ENCODE data around the gene STK39. TPM values are rescaled to one million over a fixed set of nuclear protein-coding genes. Genes with fewer than 3 reads are reported as not detected.

Gene STK39
- polyA plus RNA-seq, 3 donors from 2014 or later = 5.8 to 11.5 (median 9.3) TPM

DNA sequence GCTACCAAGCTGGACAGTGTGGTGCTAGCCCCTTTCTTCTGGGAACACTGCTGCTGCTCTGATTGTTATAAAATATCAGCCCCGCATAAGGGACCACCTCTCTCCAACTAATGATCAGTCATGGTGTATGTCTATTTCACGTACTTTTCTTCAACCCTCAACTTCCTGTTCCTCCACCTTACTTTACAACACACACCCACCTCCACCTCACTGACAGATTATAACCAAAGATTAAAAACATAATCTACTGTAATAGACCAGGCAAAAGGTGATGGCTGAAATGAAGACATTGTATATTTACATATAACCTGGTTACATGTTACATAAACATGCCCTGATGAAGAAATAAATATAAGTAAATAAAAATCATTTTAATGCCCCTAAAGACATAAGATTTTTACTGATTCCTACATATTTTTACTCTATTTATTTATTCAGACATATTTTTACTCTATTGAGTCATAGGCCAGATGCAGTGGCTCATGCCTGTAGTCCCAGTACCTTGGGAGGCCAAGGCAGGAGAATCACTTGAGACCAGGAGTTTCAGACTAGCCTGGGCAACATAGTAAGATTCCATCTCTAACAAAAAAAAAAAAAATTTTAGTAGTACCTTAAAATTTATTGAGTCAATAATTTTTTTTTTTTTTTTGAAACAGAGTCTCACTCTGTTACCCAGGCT is 12.8 kb downstream of the STK39 start:
- Mint-ChIP-seq H3K36me3 (peaks cover 3 to 16% (median 9%) of the 10 kb centered on the region in 3 donors), H3K4me3 (peak overlapping the region; percentile 10 to 59 (median 37)), H3K4me1 (peaks cover 59 to 67% of the 10 kb centered on the region in 2 donors), H3K27me3 (ENCODE audit: low read depth in 3 of 3) (no peaks in the 10 kb centered on the region), H3K9me3 (no peaks in the 10 kb centered on the region), H3K27ac (peak overlapping the region in 5 of 6 donors; percentile 15 to 86 (median 30))
- DNase-seq = no peak

DNA sequence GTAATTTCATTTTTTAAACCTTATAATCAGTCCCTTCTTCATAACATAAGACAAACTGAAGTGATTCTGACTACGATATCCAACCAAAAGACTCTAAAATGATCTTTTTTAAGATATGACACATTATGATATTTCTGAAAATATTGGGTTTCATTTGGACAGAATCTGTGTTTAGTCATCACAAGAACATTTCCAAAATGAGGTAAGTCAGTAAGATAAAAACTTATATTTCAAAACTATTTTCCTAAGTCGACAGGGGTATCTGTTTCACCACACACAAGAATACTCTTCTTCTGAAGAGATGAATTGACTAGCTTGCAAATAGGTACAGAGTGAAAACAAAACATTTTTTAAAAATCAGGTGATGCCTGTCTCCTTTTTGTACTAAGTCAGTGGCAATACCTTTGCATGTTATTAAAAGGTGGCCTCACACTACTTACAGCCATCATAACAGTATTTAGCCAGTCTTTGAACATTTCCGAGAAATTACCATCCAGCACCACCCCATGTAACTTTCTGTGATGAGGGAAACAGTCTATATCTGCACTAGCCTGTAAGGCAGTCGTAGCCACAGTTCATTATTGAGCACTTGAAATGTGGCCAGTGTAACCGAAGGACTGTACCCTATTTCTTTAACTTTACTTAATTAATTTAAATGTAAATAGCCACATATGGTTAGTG is 13.5 kb downstream of the STK39 start:
- DNase-seq = no peak
- Mint-ChIP-seq H3K27me3 (ENCODE audit: low read depth in 3 of 3) (no peaks in the 10 kb centered on the region), H3K27ac (peak overlapping the region in 4 of 6 donors; percentile 3 to 29 (median 20)), H3K4me1 (peaks cover 65 to 70% of the 10 kb centered on the region in 2 donors), H3K36me3 (peaks cover 3 to 16% (median 9%) of the 10 kb centered on the region in 3 donors), H3K9me3 (no peaks in the 10 kb centered on the region), H3K4me3 (peak overlapping the region in 1 of 5 donors; percentile 21)

DNA sequence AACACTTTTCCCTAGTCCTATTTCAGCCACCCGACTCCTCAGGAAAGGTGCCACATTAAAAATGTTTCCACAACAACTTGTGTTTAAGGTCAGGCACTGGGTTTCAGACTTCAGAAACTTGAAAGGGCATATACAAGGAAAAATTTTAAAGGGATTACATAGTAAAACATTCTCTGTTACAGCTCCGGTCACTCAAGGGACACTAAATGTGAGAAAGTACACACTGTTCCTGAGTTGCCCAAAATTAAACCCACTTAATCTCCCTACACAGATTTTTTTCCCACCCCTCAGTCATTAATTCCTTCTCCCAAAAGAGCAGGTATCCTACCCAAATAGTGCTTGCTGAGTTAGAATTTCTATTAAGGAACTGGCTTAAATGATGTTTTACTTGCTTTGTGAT is 14.2 kb downstream of the STK39 start:
- Mint-ChIP-seq H3K9me3 (no peaks in the 10 kb centered on the region), H3K36me3 (peaks cover 3 to 16% (median 9%) of the 10 kb centered on the region in 3 donors), H3K4me1 (peaks cover 65 to 67% of the 10 kb centered on the region in 2 donors), H3K4me3 (peak overlapping the region in 1 of 5 donors; percentile 0), H3K27me3 (ENCODE audit: low read depth in 3 of 3) (no peaks in the 10 kb centered on the region), H3K27ac (peak overlapping the region in 4 of 6 donors; percentile 29 to 57 (median 43))
- no peak for DNase-seq

DNA sequence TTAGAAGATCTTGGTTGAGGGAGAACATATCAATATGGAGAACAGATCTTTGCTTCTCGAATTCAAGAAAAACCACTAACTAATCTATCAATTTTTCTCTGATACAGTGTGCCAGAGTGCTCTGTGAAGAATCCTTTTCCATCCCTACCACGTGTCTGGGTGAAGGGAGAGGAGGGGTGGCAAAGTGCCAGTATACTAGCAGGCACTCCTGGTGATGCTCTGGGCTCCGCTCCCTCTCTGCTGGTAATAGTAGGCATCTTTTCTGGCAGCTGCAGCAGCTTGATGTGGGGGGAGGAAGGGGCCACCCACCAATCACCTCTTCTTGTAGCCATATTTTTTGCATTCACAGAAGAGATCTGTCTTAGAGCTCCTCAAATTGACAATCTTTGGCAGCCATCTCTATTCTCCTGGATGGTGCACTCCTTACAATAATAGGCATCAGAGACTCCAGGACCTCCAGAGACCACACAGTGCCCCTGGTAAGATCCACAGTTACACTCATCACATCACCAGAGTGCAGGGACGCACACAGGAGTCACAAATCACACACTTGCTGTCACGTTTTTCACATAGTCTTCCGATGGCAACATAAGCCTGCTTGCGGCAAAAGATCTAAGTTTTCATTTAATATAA is 15.7 kb downstream of the STK39 start:
- Mint-ChIP-seq H3K36me3 (peaks cover 0 to 13% (median 3%) of the 10 kb centered on the region in 3 donors), H3K27ac (peak overlapping the region in 5 of 6 donors; percentile 6 to 81 (median 39)), H3K4me3 (peak overlapping the region in 1 of 5 donors; percentile 26), H3K27me3 (ENCODE audit: low read depth in 3 of 3) (no peaks in the 10 kb centered on the region), H3K9me3 (no peaks in the 10 kb centered on the region), H3K4me1 (peaks cover 58 to 79% of the 10 kb centered on the region in 2 donors)
- no peak for DNase-seq

DNA sequence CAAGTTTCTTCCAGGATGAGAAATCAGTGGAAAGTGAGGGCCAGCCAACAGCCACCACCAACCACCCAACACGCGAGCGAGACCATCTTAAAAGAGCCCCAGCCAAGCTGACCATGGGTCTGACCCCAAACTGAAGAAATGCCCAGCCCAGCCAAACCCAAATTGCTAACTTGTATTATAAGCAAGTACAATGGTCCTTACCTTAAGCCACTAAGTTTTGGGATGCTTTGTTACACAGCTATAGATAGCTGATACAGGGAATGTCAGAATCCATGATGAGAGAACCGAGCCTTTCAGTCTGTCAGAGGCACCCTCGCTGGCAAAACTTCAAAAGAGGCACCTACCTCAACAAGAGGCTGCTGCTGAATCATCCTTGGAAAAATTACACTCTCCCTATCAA is 17.0 kb downstream of the STK39 start:
- peaks cover 66 to 92% of the 10 kb centered on the region in 2 donors for H3K4me1 Mint-ChIP-seq
- H3K27me3 Mint-ChIP-seq (ENCODE audit: low read depth in 3 of 3) = no peaks in the 10 kb centered on the region
- H3K4me3 Mint-ChIP-seq = no peak overlapping the region
- H3K36me3 Mint-ChIP-seq = peaks cover 0 to 13% (median 3%) of the 10 kb centered on the region in 3 donors
- H3K27ac Mint-ChIP-seq = peak overlapping the region in 5 of 6 donors; percentile 14 to 74 (median 55)
- H3K9me3 Mint-ChIP-seq = no peaks in the 10 kb centered on the region
- no peak for DNase-seq

GRCh38 chr2:168224346-168224745 is 23.0 kb downstream of the STK39 start:
- H3K27me3 Mint-ChIP-seq (ENCODE audit: low read depth in 3 of 3) = no peaks in the 10 kb centered on the region
- no peaks in the 10 kb centered on the region for H3K36me3 Mint-ChIP-seq
- H3K4me3 Mint-ChIP-seq = no peak overlapping the region
- H3K27ac Mint-ChIP-seq = peak overlapping the region in 3 of 6 donors; percentile 25 to 68 (median 62)
- H3K4me1 Mint-ChIP-seq = peaks cover 58 to 87% of the 10 kb centered on the region in 2 donors
- H3K9me3 Mint-ChIP-seq = no peaks in the 10 kb centered on the region
- no peak for DNase-seq

DNA sequence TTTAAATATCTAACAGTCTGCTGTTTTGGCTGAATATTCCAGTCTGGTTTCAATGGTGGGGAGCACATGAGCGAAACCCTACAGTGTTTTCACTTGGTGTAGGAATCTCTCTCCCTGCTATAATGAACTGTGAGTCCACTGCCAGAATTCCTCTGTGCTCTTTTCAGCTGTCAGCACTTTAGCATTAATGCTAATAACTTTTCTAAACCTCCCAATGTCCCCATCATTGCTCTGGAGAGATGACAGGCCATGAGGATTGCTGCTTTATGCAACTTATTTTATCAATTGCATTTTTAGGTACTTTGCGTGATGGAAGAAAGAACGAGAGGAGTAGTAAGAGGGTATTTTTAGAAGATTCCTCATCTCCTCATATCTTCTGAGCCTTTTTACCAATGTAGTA is 25.3 kb downstream of the STK39 start:
- Mint-ChIP-seq H3K4me3 (no peak overlapping the region), H3K36me3 (no peaks in the 10 kb centered on the region), H3K27me3 (ENCODE audit: low read depth in 3 of 3) (no peaks in the 10 kb centered on the region), H3K27ac (peak overlapping the region in 1 of 6 donors; percentile 55), H3K4me1 (peaks cover 74 to 95% of the 10 kb centered on the region in 2 donors), H3K9me3 (no peaks in the 10 kb centered on the region)
- DNase-seq = no peak

DNA sequence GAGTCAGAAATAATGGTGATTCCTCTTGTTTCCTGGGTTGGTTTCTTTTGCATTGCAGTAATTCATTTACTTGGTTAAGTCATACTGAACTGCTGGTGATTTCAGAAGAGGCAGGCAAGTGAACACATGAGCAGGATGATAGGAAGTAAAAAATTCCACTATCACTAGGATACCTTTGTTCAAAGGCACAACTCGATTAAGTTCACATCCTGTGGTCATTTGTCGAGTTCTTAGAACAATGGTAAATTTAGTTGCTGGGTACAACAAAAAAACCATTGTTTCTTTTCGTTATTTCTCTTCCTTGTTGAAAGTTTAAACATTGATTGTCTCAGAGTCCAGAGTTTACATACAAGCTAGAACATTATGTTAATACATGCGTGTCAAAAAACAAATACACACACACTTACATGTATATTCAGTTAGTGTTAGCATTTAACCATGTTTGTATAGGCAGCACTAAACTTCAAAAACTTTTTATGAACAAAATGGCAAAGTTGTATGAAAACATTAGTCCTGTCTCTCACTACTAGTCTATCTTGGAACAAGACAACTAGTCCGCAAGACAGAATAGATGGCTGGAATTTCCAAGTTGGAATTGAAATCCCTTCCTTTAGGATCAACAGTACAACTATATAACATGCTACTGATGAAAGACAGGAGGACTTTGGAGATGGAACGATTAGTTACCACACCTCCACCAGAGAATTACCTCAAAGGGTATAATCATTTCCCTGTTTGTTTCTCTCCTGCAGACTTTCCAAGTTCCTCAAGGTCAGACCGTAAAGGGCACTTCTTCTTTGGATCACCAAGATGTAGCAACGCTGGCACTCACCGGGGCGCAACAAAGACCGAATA is 26.2 kb downstream of the STK39 start:
- H3K4me1 Mint-ChIP-seq = peaks cover 74 to 88% of the 10 kb centered on the region in 2 donors
- H3K27ac Mint-ChIP-seq = peak overlapping the region; percentile 30 to 79 (median 56)
- H3K36me3 Mint-ChIP-seq = no peaks in the 10 kb centered on the region
- H3K9me3 Mint-ChIP-seq = no peaks in the 10 kb centered on the region
- DNase-seq = no peak
- H3K27me3 Mint-ChIP-seq (ENCODE audit: low read depth in 3 of 3) = no peaks in the 10 kb centered on the region
- peak overlapping the region in 1 of 5 donors; percentile 7 for H3K4me3 Mint-ChIP-seq

DNA sequence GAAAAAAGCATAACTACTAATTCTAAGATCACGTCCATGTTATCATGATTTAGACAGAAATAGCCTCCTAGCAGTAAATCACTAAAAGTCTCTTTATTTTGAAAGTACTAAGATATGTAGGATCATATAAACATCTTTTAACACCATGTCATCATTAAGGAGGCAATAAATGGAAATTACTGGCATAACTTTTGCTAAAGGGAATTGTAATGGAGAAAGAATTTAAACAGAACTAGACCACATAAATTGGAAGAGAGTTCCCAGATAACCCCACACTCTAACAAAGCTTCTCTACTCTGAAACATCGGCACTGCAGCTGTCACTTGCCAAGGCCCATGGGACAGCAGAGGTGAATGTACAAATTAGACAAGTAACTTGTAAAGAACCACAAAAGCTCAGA is 29.5 kb downstream of the STK39 start:
- H3K27ac Mint-ChIP-seq = peak overlapping the region in 1 of 6 donors; percentile 60
- no peak for DNase-seq
- H3K36me3 Mint-ChIP-seq = no peaks in the 10 kb centered on the region
- peaks cover 0 to 1% (median under 1%) of the 10 kb centered on the region in 3 donors for H3K27me3 Mint-ChIP-seq (ENCODE audit: low read depth in 3 of 3)
- no peak overlapping the region for H3K4me3 Mint-ChIP-seq
- H3K9me3 Mint-ChIP-seq = no peaks in the 10 kb centered on the region
- peaks cover 75 to 88% of the 10 kb centered on the region in 2 donors for H3K4me1 Mint-ChIP-seq

GRCh38 chr2:168216351-168217005 is 30.9 kb downstream of the STK39 start:
- Mint-ChIP-seq H3K9me3 (no peaks in the 10 kb centered on the region), H3K36me3 (no peaks in the 10 kb centered on the region), H3K4me1 (peaks cover 79 to 88% of the 10 kb centered on the region in 2 donors), H3K27ac (no peak overlapping the region), H3K4me3 (no peak overlapping the region), H3K27me3 (ENCODE audit: low read depth in 3 of 3) (peaks cover 0 to 2% (median 1%) of the 10 kb centered on the region in 3 donors)
- no peak for DNase-seq

- peak overlapping the region in 2 of 6 donors; percentile 23 to 32 for H3K27ac Mint-ChIP-seq
- H3K36me3 Mint-ChIP-seq = no peaks in the 10 kb centered on the region
- no peaks in the 10 kb centered on the region for H3K9me3 Mint-ChIP-seq
- no peak overlapping the region for H3K4me3 Mint-ChIP-seq
- H3K27me3 Mint-ChIP-seq (ENCODE audit: low read depth in 3 of 3) = peaks cover 0 to 2% (median 1%) of the 10 kb centered on the region in 3 donors
- DNase-seq = no peak
- H3K4me1 Mint-ChIP-seq = peaks cover 79 to 88% of the 10 kb centered on the region in 2 donors
These were observed 31.6 kb downstream of the STK39 start for GRCh38 chr2:168215813-168216212.

DNA sequence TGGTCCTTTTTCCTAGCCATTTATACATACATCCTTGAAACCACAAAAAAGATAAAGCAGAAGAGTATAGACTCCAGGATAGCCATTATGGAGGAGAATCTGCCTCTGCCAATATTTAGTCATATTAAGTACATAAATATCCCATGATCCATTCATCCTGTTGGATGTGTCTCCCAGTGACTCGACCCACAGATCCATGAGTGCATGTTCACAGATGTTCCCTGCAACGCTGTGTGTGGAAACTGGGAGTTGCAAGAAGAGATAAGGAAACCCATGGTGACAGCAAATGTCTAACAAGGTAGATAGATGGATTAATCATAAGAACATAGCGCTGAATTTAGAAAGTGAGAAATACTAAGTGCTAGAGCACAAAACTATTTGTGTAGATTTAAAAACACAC is 34.5 kb downstream of the STK39 start:
- H3K4me1 Mint-ChIP-seq = peaks cover 78 to 86% of the 10 kb centered on the region in 2 donors
- H3K36me3 Mint-ChIP-seq = peaks cover 0 to 3% (median 0%) of the 10 kb centered on the region in 3 donors
- H3K27ac Mint-ChIP-seq = peak overlapping the region in 2 of 6 donors; percentile 40 to 73
- H3K27me3 Mint-ChIP-seq (ENCODE audit: low read depth in 3 of 3) = peaks cover 0 to 3% (median 2%) of the 10 kb centered on the region in 3 donors
- no peak for DNase-seq
- H3K9me3 Mint-ChIP-seq = no peaks in the 10 kb centered on the region
- no peak overlapping the region for H3K4me3 Mint-ChIP-seq
